HG02870 (cell line): ENCODE results near the gene IFT122.

Experiments
- ATAC-seq: cut with Tn5 transposase; IDR thresholded peaks from one replicate; pipeline ENCODE4 v1.9.1; 2021; ENCODE audit warnings: mild to moderate bottlenecking, moderate library complexity; ENCODE audit not compliant: unreplicated experiment

Gene IFT122

DNA sequence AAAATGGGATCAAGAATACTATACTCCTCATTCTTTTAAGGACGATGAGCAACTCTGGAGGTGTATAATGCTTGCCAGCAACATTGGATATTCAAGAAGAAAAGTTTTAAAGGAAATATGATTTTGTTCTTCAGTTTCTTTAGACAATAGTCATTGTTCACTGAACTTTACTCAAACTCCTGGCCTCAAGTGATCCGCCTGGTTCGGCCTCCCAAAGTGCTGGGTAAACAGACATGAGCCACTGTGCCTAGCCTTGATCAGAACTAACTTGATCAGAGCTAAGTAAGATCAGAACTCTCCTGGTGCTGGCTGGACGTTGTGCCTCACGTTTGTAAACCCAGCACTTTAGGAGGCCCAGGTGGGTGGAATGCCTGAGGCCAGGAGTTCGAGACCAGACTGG, 24.2 kb upstream of the IFT122 start:
- no peak for ATAC-seq

DNA sequence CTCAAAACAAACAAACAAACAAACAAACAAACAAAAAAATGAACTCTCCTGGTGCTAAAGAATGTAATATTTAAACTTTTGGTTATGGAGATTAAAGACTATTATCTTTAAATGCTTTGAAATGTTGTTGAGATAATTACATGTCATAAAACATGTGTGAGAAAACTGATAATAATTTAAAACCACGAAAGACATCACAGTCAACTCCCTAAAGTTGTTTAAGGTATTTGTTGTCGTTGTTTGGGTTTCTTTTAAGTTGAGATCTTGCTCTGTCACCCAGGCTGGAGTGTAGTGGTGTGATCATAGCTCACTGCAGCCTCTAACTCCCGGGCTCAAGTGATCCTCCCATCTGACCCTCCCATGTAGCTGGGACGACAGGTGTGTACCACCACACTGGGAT, 23.6 kb upstream of the IFT122 start:
- no peak for ATAC-seq

DNA sequence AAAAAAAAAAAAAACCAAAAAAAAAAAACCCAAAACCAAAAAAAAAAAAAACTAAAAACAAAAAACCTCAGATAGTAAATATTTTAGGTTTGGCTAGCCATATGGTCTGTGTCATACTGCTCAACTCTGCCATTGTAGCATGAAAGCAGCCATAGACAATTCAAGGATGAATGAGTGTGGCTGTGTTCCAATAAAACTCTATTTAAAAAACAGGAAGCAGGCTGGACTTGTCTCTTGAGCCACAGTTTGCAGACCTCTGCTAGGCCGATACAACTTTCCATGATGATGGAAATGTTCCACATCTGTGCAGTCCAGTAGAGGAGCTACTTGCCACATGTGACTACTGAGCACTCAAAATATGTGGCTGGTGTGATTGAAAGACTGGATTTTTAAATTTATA, 22.7 kb upstream of the IFT122 start:
- ATAC-seq = no peak

DNA sequence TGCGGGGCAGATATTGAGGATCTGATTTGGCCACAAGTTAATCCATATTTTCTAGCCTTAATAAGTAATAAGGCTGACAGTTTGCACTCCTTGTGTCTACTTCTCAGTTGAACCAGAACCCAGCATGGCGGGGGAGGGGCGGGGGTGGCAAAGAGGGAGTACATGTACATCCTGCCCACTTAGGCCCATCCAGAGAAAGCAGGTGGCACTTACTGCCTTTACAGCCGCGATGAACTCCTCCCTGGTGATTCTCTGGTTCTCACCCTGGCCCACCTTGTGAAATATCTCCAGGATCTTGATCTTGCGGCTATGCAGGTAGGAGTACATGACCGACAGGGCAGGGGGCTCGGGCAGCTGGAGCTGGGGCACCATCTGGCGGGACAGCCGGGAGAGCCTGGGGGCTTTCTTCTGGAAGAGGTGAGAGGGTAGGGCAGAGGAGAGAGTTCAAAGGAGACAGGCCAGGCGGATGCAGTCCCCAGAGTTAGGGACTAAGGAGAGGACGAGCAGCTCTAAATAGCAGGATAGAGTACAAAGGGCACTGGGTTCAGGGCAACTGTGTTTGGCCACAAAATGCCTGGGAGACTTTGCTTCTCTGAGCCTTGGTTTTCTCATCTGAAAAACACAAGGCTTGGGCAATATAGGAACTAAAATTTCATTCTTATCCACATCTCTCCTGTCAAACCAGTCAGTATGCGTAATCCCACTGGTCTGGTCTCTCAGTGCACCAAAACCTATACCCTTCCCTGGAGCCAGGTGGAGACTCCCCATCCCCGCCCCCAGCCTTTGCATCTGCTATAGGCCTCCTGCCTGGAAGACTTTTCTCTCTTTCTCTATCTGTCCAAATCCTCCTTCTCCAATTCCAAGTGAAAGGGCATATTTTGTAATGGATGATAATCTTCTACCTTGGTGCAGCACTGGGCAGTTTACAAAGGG, 21.7 kb upstream of the IFT122 start:
- no peak for ATAC-seq

DNA sequence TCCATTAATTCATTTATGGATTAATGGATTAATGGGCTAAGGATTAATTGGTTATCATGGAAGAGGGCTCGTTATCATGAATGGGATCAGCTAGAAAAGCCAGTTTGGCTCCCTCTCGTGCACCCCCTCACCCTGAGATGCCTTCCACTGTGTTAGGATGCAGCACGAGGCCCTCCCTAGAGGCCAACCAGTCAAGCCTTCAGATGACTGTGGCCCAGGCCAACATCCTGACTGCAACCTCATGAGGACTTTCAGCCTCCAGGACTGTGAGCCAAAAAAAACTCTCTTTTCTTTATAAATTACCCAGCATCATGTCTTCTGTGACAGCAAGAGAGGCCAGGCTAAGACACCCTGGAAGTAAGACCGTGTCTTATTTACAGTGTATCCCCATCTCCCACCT, 20.5 kb upstream of the IFT122 start:
- no peak for ATAC-seq

DNA sequence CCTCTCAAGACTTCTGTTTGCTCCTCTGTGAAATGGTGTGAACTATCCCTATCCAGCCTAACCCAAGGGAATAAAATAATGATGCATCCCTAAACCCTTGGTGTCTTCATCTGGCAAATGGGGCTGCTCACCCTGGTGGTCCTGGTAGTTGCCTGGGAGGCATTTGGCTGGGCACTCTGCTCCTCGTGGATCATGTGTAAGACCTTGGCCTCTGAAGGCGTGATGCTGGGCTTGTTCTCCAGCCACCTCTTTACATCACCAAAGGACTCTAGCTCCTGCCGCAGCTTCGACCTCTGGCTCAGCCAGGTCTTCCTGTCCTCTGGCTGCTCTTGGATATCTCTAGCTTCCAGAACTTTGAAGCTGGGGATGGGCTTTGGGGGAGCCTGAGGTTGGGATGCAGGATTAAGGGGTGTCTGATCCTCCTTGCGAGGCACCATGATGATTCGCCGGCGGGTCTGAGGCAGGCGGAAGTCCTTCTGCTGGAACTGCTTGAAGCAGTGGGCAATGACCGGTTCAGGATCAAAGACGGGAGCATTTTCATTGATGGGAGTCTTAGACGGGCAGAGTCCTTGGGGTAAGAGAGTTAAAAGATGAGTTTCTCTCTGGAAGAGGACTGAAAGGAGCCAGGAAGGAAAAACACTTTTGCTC, 18.7 kb upstream of the IFT122 start:
- ATAC-seq = no peak

DNA sequence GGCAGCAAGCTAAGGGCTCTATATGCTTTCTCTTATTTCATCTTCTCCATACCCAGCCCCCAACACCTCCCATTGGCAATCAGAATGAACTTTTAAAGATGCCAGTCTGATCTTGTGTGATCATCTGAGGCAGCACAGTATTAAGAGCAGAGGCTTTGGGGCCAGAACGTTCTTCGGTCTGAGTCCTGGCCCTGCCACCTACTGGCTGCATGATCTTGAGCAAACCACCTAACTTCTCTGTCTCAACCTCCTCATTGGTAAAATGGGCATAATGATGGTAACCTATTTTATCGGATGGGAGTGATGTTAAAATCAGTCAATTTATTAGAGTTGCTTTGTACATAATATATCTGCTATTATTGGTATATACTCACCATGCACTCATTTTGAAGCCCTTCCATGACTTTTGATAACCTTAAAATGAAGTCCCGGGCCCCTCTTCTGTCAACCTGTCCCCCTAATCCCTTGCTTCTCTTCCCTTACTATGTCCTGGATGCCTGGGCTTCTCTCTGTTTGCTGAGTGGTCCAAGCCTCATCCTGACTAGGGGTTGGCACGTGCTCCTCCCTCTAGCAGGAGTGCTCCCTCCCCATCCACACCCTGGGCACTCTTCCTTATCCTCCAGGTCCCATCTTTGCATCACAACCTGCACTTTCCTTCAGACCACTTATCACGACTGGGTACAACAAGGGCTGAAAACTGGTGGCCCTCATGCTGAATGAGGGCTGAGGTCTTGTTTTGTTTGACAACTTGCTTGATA, 17.9 kb upstream of the IFT122 start:
- ATAC-seq = no peak

DNA sequence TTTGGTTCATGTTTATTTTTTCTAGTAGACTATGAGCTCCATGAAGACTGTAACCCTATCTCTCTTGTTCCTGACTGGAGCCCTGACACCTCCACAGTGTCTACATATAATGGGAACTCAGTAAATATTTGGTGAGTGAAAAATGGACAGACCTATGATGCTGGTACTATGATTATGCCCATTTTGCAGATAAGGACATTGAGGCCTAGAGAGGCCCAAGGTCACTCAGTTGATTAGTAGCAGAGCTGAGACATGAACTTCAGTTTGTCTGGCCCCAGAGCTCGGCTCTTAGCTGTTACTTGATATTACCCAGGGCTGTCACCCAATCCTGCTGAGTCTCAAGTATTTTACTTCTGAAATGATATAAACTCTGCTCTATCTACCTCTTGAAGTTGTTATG, 17.1 kb upstream of the IFT122 start:
- no peak for ATAC-seq

DNA sequence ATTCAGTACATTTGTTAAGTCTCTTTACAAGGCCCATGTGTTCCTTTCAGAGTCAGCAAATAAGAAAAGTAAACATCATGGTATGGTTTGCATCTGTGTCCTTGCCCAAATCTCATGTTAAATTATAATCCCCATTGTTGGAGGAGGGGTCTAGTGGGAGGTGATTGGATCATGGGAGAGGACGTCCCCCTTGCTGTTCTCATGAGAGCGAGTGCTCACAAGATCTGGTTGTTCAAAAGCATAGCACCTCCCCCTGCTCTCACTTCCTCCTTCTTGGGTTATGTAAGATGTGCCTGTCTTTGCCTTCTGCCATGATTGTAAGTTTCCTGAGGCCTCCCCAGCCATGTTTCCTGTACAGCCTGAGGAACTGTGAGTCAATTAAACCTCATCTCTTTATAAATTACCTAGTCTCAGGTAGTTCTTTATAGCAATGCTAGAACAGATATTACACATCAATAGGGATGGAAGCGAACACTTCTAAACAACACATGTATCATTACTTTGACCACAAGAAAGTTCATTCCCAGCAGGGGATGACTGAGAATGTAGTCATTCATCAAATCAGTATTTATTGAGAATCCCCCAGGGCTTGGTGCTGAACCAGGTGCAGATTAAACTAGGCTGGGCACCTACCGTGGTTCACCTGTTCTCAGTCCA, 15.7 kb upstream of the IFT122 start:
- ATAC-seq = peak; percentile 47

DNA sequence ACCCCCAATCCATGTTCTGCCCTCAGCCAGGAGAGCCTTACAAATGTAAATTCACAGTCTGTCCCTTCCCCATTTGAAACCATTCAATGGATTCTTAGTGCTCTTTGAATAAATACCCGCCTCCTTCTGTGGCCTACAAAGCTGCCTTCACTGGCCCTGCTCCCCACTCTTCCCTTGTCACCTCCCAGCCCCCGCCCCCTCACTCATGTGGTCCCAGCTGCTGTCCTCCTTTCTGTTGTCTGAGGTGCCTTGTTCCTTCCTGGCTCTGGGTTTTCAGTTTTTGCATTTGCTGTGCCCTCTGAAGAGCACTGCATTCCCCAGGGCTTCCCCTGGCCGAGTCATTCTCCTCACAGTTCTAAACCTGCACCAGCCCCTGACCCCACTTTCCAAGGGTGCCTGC, 14.8 kb upstream of the IFT122 start:
- no peak for ATAC-seq

DNA sequence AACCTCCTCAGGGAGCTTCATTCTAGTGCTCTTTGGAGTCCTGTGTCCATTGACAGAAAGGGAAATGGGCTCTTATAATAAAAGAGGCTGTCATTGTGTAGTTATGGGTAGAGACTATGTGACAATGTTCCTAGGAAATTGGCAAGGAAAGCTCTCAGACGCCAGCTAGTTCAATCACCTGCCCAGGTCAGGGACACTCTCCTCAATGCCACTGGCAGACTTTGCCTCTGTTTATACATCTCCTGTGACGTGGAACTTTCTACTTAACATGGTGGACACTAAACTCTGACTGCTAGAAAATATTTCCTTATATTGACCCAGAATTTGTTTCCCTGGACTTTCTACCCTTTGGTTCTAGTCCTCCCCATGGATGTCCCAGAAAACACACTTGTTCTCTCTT, 14.4 kb upstream of the IFT122 start:
- no peak for ATAC-seq

DNA sequence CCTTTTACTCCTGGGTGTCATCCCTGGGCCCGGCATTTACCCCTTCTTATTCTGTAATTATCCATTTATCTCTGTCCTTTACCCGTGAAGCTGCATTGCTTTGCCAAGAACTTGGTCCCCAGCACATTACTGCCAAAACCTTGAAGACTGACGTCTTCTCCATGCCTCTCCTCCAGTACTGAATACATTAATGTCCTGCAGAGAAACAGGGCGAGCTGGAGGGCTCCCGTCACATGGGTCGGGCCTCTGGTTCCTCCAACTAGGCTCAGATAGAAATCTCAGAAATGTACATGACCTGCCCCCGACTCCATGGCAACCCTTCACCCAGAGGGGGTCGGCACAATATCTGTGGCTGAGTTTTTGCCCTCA, 12.0 kb upstream of the IFT122 start:
- no peak for ATAC-seq

DNA sequence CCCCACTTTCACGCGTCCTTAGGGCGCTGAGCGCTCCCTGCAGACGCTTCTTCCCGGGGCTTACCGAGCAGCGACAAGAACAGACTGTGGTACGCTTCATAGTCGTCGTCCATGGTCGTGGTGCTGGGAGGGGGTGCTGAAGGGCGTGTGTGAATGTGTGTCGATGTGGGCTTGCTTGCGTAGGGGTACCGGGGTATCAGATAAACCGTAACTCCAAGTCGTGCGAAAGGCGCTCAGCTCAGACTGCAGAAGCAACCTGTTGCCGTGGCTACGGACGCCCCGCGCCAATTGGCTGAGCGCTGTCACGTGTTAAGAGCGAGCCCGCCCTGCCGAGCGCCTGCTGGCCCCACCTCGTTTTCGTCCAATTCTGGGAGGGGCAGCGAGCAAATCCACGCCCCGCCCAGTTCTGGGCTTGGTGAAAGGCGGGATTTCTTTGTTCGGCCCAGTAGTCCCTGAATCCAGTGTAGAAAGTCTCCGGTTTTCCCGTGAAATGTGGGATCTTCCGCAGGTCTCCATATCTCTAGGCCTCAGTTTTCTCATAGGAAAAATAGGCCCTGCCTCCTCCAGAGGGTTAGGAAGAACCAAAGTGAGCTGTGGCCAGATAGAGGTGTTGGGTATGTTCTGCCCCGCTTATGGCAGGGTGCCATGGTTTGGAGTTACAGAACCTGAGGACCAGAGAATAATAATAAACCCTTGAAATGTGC, 11.5 kb upstream of the IFT122 start, which contains the start of gene EFCAB12:
TSS of gene EFCAB12 (minus strand) at position 261 of the 704 bp plus-strand sequence. CDS start at position 113, 148 bp downstream.
- peak; percentile 82 for ATAC-seq

DNA sequence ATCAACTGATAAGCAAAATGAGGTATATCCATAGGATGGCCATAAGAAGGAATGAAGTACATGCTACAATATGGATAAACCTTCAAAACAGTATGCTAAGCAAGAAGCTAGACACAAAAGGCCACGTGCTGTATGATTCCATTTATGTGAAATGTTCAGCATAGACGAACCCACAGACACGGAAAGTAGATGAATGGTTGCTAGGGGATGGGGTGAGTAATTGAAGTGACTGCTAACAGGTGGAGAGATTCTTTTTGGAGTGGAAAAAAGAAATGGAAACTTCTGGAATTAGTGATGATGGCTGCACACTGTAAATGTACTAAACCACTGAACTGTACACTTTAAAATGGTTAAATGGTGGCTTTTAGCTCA, 11.0 kb upstream of the IFT122 start:
- ATAC-seq = no peak

DNA sequence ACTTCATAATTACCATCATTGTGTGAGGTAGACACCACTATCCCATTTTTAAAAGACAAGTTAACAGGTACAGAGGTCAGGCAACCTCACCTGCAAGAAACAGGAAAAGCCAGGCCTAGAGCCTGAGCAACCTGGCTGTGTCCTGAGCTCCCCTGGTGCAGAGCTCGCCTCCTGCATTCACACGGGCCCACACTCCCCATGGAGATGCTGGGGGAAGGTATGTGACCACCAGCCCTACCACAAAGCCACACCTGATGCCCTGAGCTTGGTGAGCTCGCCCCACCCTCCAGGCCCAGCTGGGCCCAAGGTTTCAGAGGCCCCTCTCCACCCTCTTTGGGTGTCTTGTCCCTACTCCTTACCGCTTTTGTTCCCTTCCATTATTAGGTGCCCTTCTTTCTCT, 10.4 kb upstream of the IFT122 start:
- no peak for ATAC-seq

DNA sequence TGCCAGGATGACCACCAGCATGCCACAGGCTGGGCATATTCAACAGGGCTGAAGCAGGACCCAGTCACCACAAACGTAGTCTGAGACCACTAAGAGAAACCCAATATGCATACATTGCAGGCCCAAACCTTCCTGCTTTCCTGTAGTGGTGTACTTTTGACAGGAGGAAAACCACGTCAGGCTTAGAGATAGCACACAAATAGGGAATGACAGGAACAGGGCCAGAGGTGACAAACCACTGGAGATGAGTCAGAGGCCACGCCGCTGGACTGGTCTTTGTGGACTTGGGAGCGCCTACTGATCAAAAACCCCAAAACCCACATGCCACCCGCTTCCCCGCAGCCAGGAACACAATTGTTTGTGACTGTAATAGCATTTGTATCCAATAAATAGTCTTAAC, 8.0 kb upstream of the IFT122 start:
- no peak for ATAC-seq

DNA sequence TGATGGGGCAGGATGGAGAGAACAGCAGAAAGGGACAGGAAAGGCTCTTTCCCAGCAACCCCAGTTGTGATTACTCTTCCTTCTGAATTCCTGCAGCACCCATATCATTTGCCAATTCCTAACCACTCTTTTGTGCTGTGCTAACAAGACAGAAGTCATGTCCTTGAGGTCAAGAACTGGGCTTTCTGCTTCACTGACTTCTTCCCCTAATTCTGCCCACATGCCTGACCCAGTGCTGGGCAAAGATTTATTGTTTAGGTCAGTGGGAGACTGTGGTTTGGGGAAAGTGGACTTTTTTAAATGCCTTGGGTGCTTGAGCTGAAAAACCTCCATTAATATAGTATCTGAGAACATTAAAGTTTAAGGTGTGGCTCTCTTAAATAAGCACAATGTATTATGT, 7.4 kb upstream of the IFT122 start:
- ATAC-seq = no peak

DNA sequence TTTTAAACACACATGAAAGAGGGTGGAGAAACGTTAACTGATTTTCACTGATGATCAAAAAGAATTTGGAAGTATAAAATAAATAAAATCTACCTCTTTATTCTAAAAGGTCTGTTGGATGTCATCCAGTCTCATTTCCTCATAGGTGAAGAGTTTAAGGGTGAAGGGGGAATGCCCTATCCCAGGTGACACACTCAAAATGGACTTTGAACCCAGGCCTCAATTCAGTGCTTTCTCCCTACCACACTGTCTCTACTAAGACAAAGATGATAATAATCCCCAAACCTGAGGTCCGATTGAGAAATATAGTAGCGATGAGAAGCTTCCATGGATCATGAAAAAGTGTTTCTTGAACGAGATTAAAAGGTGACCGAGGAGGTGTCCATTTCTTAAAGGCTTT, 6.5 kb upstream of the IFT122 start:
- no peak for ATAC-seq

DNA sequence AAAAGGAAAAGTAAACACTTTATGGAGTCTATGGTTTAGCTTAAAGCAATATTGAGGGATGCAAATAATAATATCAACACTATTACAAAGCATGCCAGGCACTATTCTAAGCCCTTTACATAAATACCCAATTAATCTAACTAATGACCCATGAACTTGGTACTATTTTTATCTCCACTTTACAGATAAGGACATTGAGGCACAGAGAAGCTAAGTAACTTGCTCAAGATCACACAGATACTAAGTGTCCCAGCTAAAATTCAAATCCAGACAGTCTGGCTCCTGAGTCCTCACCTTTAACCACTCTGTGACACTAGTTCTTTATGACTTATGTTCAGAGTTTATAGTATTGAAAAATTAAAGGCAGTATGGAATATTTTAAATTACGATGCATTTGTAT, 5.9 kb upstream of the IFT122 start:
- ATAC-seq = no peak

DNA sequence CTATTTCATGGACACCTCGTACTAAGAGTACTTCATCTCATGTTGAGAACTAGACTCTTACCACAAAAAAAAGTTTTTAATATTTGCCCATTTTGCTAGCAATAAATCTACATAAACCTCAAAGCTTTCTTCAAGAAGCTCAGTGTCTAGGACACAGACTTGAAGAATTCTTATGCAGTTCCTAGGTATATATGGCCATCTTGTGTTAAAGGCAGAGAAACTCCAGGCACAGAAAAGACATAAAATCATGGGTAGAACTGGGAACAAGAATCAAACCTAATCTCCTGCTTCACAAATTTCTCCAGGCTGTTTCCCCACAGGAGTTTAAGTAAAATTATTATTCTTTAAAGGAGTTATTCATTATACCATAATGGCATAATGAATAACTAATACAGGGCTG, 4.7 kb upstream of the IFT122 start:
- no peak for ATAC-seq
